ENCODE measurements around the gene NUDT21. TPM values are rescaled to one million over a fixed set of nuclear protein-coding genes. Genes with fewer than 3 reads are reported as not detected.
"Not testable (repeated sequence)": the region's sequence is repeated elsewhere in the genome, so short reads cannot be mapped to it uniquely, and the experiment has no call there.

Gene NUDT21
- total and polyA plus RNA-seq, 8 donors, result 6.4 to 174 (median 27.7) TPM

DNA sequence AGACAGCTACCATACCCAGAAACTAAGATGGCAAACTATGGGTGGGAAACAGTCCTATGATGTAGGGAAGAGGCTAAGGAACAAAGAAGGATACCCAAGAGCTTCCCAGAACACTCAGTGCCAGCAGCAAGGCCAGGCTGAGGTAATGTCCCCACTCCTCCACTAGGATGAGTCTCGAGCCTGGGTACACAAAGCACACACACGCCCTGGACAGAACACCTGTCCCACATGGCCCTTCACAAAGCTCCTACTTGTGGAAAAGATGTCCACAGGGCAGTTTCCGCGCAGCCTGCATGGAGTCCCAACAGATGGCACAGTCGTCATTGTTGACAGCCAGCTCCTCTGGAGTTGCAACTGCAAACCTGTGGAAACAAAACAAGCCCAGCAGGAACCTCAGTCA, 49.6 kb downstream of the NUDT21 start:
- no peak overlapping the region for H3K4me3 ChIP-seq
- no peaks in the 10 kb centered on the region for H3K4me1 ChIP-seq
- TF ChIP-seq EP300 (IDR thresholded peaks at IDR 0.05) (no peak), POLR2A (IDR thresholded peaks at IDR 0.05) (no peak)
- TF ChIP-seq, protein P1, sequence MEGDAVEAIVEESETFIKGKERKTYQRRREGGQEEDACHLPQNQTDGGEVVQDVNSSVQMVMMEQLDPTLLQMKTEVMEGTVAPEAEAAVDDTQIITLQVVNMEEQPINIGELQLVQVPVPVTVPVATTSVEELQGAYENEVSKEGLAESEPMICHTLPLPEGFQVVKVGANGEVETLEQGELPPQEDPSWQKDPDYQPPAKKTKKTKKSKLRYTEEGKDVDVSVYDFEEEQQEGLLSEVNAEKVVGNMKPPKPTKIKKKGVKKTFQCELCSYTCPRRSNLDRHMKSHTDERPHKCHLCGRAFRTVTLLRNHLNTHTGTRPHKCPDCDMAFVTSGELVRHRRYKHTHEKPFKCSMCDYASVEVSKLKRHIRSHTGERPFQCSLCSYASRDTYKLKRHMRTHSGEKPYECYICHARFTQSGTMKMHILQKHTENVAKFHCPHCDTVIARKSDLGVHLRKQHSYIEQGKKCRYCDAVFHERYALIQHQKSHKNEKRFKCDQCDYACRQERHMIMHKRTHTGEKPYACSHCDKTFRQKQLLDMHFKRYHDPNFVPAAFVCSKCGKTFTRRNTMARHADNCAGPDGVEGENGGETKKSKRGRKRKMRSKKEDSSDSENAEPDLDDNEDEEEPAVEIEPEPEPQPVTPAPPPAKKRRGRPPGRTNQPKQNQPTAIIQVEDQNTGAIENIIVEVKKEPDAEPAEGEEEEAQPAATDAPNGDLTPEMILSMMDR (IDR thresholded peaks at IDR 0.05), result no peak
- H3K36me3 ChIP-seq, result peaks cover 35 to 80% (median 77%) of the 10 kb centered on the region in 4 donors
- H3K9me3 ChIP-seq, result no peaks in the 10 kb centered on the region
- H3K27ac ChIP-seq, result no peak overlapping the region
- intact Hi-C loops (cut with DNase I; ENCODE audit: low total_unique reads), result no loop called here
- H3K27me3 ChIP-seq, result no peaks in the 10 kb centered on the region
- 81 to 91% (median 90%) methylated on average over 5 of the region's 5 CpGs for WGBS, 5 donors
- DNase-seq, result no peak

DNA sequence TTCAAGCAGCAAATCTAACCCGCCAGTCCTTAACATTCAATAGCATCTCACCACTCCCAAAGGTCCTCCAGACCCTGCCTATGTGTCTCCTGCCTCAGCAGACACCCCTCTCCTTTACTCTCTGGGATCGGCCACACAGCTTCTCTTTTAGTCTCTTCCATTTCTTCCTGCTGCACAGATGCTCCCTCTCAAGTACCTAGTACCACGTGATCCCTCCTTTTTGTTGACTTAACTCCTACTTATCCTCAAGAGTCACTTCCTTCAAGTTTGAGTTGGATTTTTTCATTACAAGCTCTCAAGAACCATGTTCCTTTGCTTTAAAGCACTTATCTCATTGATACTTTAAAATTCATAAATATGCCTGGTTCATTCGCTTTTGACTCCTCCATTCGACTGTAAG, 50.7 kb downstream of the NUDT21 start:
- Histone ChIP-seq H3K36me3 (peaks cover 35 to 78% (median 75%) of the 10 kb centered on the region in 4 donors), H3K27me3 (no peaks in the 10 kb centered on the region), H3K4me1 (no peaks in the 10 kb centered on the region), H3K27ac (no peak overlapping the region), H3K9me3 (no peaks in the 10 kb centered on the region), H3K4me3 (no peak overlapping the region)
- 70 to 90% (median 76%) methylated on average over 5 of the region's 5 CpGs for WGBS, 5 donors
- no peak for TF ChIP-seq EP300 (IDR thresholded peaks at IDR 0.05)
- no peak for TF ChIP-seq POLR2AphosphoS5 (IDR thresholded peaks at IDR 0.05)
- TF ChIP-seq, protein P1 (IDR thresholded peaks at IDR 0.05), result no peak
- no peak for TF ChIP-seq POLR2A (IDR thresholded peaks at IDR 0.05)
- DNase-seq, result no peak
- intact Hi-C loops (cut with DNase I; ENCODE audit: low total_unique reads), result no loop called here

DNA sequence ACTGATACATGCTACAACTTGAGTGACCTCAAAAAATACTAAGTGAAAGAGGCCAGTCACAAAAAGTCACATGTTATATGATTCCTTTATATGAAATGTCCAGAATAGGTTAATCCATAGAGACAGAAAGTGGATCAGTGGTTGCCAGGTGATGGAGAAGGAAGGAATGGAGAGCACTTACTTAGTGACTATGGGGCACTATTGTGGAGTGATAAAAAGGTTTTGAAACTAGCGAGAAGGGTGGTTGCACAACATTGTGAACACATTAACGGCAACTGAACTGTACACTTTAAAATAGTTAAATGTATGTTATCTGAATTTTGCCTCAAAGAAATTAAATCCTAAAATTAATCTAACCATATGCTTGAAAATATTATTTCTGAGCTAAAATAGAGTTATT, 51.6 kb downstream of the NUDT21 start:
- peak in 1 of 2 donors; percentile 24 for DNase-seq

DNA sequence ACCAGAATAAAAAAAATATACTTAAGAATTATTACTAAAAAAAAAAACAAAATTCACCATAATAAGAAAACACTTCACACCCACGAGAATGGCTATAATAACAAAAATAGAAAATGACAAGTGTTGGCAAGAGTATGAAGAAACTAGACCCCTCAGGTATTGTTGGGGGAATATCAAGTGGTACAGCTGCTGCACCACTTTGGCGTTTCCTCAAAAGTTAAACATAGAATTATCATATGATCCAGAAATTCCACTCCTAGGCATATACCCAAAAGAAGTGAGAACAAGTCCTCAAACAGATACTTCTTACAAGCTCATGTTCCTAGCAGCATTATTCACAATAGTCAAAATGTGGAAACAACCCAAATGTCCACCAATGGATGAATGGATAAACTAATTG, 52.1 kb downstream of the NUDT21 start:
- intact Hi-C loops (cut with DNase I; ENCODE audit: low total_unique reads), result no loop called here
- no peaks in the 10 kb centered on the region for H3K4me1 ChIP-seq
- 72 to 80% (median 75%) methylated on average over 2 of the region's 2 CpGs for WGBS, 5 donors
- H3K27me3 ChIP-seq, result no peaks in the 10 kb centered on the region
- no peak for DNase-seq
- no peaks in the 10 kb centered on the region for H3K9me3 ChIP-seq
- peaks cover 26 to 64% (median 61%) of the 10 kb centered on the region in 4 donors for H3K36me3 ChIP-seq
- H3K27ac ChIP-seq, result no peak overlapping the region
- no peak for TF ChIP-seq POLR2A (IDR thresholded peaks at IDR 0.05)
- no peak for TF ChIP-seq POLR2AphosphoS5 (IDR thresholded peaks at IDR 0.05)
- no peak for TF ChIP-seq EP300 (IDR thresholded peaks at IDR 0.05)
- TF ChIP-seq, protein P1 (IDR thresholded peaks at IDR 0.05), result no peak
- H3K4me3 ChIP-seq, result no peak overlapping the region

More for the DNA sequence above, 51.6 kb downstream of the NUDT21 start:
- TF ChIP-seq, protein P1 (IDR thresholded peaks at IDR 0.05), result no peak
- TF ChIP-seq EP300 (IDR thresholded peaks at IDR 0.05) (no peak), POLR2AphosphoS5 (IDR thresholded peaks at IDR 0.05) (no peak), POLR2A (IDR thresholded peaks at IDR 0.05) (no peak)
- H3K36me3 ChIP-seq, result peaks cover 29 to 68% (median 65%) of the 10 kb centered on the region in 4 donors
- intact Hi-C loops (cut with DNase I; ENCODE audit: low total_unique reads), result no loop called here
- H3K4me1 ChIP-seq, result no peaks in the 10 kb centered on the region
- no peak overlapping the region for H3K4me3 ChIP-seq
- H3K27me3 ChIP-seq, result no peaks in the 10 kb centered on the region
- no peaks in the 10 kb centered on the region for H3K9me3 ChIP-seq
- H3K27ac ChIP-seq, result no peak overlapping the region
- WGBS, 5 donors, result 80 to 97% (median 90%) methylated on average over 2 of the region's 2 CpGs

DNA sequence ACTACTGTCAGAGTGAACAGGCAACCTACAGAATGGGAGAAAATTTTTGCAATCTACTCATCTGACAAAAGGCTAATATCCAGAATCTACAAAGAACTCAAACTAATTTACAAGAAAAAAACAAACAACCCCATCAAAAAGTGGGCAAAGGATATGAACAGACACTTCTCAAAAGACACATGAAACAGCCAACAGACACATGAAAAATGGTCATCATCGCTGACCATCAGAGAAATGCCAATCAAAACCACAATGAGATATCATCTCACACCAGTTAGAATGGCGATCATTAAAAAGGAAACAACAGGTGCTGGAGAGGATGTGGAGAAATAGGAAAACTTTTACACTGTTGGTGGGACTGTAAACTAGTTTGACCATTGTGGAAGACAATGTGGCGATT, 54.4 kb downstream of the NUDT21 start:
- H3K4me1 ChIP-seq; H3K27me3 ChIP-seq; DNase-seq; H3K27ac ChIP-seq; H3K4me3 ChIP-seq; H3K9me3 ChIP-seq; intact Hi-C loops (cut with DNase I; ENCODE audit: low total_unique reads): not testable (repeated sequence)
- WGBS, 5 donors, result 72 to 100% (median 95%) methylated on average over 3 of the region's 3 CpGs
- peaks cover 13 to 52% (median 51%) of the 10 kb centered on the region in 4 donors for H3K36me3 ChIP-seq

Data from stomach (tissue), 9 donors.